Lower lobe of right lung (tissue), 2 donors: ENCODE results near the gene MAPT. TPM values are rescaled to one million over a fixed set of nuclear protein-coding genes. Genes with fewer than 3 reads are reported as not detected.

Experiments
- ATAC-seq, 2 donors: fragments of 200-7000 bp; cut with Tn5 transposase; one replicate each; pipeline ENCODE4 v1.9.1; 2020 to 2022; ENCODE audit warnings: mild to moderate bottlenecking in 2 of 2, moderate library complexity in 2 of 2
- DNase-seq: peaks from one replicate; pipeline ENCODE4 v3.0.0-alpha.2; 2020
- H3K27ac ChIP-seq: fragments of 200-600 bp; one replicate; pipeline ENCODE4 v1.8.0; 2022
- H3K27me3 ChIP-seq: fragments of 200-600 bp; one replicate; pipeline ENCODE4 v1.8.0; 2022; ENCODE audit warnings: low read depth
- H3K36me3 ChIP-seq: fragments of 200-600 bp; one replicate; pipeline ENCODE4 v1.8.0; 2022; ENCODE audit warnings: mild to moderate bottlenecking
- H3K4me1 ChIP-seq: fragments of 200-600 bp; one replicate; pipeline ENCODE4 v1.8.0; 2022
- H3K4me3 ChIP-seq: fragments of 200-600 bp; one replicate; pipeline ENCODE4 v1.8.0; 2022; ENCODE audit warnings: mild to moderate bottlenecking
- H3K9me3 ChIP-seq: fragments of 200-600 bp; one replicate; pipeline ENCODE4 v1.8.0; 2022
- intact Hi-C: fragments of 100-400 bp; cut with DNase I; formaldehyde crosslinking; loops from one replicate; pipeline ENCODE4 v1.11.0; 2022
- total RNA-seq: library from RNA; stranded (reverse); fragmentation: NEBNext Ultra II Directional; extraction: Animal tissue kit (Norgen Biotek cat#: 25700); gene quantifications from one replicate; pipeline ENCODE4 v1.2.1, GENCODE V29; 2021
- TF ChIP-seq, protein P1 (sequence below): fragments of 200-600 bp; IDR thresholded peaks from one replicate; pipeline ENCODE4 v1.8.0; 2022; ENCODE audit warnings: antibody characterized with exemption, mild to moderate bottlenecking
- donor health status: DM: no; HTN: yes; CAD: no; lungs with severe emphysema.

MAPT gene
- total RNA-seq, 1 donor from 2014 or later, result 5.5 TPM

GRCh38 chr17:46035112-46035818 lies 140.9 kb downstream of the MAPT start:
- ATAC-seq, result no peak
- DNase-seq, result no peak
- no peaks in the 10 kb centered on the region for H3K27me3 ChIP-seq
- TF ChIP-seq, protein P1, sequence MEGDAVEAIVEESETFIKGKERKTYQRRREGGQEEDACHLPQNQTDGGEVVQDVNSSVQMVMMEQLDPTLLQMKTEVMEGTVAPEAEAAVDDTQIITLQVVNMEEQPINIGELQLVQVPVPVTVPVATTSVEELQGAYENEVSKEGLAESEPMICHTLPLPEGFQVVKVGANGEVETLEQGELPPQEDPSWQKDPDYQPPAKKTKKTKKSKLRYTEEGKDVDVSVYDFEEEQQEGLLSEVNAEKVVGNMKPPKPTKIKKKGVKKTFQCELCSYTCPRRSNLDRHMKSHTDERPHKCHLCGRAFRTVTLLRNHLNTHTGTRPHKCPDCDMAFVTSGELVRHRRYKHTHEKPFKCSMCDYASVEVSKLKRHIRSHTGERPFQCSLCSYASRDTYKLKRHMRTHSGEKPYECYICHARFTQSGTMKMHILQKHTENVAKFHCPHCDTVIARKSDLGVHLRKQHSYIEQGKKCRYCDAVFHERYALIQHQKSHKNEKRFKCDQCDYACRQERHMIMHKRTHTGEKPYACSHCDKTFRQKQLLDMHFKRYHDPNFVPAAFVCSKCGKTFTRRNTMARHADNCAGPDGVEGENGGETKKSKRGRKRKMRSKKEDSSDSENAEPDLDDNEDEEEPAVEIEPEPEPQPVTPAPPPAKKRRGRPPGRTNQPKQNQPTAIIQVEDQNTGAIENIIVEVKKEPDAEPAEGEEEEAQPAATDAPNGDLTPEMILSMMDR, result no peak
- H3K4me3 ChIP-seq, result no peak overlapping the region
- no peak overlapping the region for H3K27ac ChIP-seq
- intact Hi-C loops, result no loop called here
- peaks cover 100% of the 10 kb centered on the region for H3K36me3 ChIP-seq
- H3K9me3 ChIP-seq, result no peaks in the 10 kb centered on the region
- peaks cover 10% of the 10 kb centered on the region for H3K4me1 ChIP-seq

DNA sequence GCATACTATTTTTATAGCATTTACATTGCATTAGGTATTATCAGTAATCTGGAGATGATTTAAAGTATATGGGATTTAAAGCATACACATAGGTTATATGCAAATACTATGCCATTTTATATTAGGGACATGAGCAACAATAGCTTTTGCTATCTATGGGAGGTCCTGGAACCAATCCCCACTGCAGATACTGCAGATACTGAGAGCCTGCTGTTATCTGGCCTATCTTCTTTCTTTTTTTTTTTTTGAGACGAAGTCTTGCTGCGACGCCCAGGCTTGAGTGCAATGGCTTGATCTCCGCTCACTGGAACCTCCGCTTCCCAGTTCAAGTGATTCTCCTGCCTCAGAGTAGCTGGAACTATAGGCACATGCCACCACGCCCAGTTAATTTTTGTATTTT lies 142.1 kb downstream of the MAPT start:
- Histone ChIP-seq H3K4me1 (peaks cover 10% of the 10 kb centered on the region), H3K4me3 (no peak overlapping the region), H3K27ac (no peak overlapping the region), H3K36me3 (peaks cover 95% of the 10 kb centered on the region), H3K9me3 (no peaks in the 10 kb centered on the region), H3K27me3 (no peaks in the 10 kb centered on the region)
- no peak for DNase-seq
- intact Hi-C loops, result no loop called here
- no peak for ATAC-seq
- TF ChIP-seq, protein P1, result no peak

DNA sequence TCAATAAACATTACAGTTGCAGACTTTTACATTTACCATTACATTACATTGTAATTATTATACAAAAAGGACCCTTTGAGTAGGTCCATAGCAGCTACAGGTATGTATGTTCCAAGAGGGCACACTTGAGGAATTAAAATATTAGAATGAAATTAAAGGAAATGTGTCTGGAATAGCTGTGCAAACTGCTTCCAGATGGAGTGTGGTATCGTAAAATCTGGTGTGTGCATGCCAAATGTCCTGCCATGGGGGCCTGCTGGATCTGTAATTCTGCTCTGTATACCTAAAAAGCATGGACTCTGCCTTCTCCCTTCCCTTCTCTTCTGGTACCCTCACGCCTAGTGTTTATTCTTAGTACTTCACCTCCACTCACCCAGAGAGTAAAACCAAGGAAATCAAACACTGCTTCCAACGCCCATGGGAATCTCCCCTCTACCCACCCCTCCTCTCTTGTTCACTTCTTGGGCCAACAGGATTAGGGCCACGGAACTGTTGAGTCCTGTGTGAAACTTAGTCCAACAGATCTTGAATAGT lies 143.4 kb downstream of the MAPT start:
- intact Hi-C loops, result no loop called here
- ATAC-seq (peak; percentile 33 to 45), DNase-seq (no peak)
- Histone ChIP-seq H3K27me3 (no peaks in the 10 kb centered on the region), H3K4me1 (peaks cover 10% of the 10 kb centered on the region), H3K9me3 (no peaks in the 10 kb centered on the region), H3K36me3 (peaks cover 92% of the 10 kb centered on the region), H3K27ac (no peak overlapping the region), H3K4me3 (no peak overlapping the region)
- TF ChIP-seq, protein P1, result no peak

DNA sequence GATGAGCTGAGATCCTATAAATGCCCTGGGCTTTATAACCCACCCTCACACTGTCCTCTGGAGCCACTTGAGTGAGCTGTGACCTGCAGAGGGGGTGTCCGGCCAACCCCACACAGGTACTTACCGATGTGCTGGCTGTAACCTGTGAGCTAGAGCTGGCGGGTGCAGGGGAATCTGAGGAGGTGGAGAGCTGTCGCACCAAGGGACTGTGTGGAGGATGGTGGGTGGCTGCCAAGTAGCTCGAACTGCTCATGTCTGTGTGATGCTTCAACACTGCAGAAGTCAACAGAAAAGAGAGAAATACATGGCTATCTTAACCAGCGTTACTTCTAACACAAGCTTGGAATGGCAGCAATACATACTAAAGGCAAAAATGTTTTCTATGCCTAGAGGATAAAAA lies 144.1 kb downstream of the MAPT start:
- H3K27ac ChIP-seq, result no peak overlapping the region
- TF ChIP-seq, protein P1, result no peak

GRCh38 chr17:46038937-46039336 lies 144.6 kb downstream of the MAPT start:
- Histone ChIP-seq H3K27ac (no peak overlapping the region), H3K9me3 (no peaks in the 10 kb centered on the region), H3K4me3 (no peak overlapping the region), H3K4me1 (peaks cover 22% of the 10 kb centered on the region), H3K36me3 (peaks cover 90% of the 10 kb centered on the region), H3K27me3 (no peaks in the 10 kb centered on the region)
- ATAC-seq (no peak), DNase-seq (no peak)
- TF ChIP-seq, protein P1, result no peak
- intact Hi-C loops, result no loop called here

More for the DNA sequence above, 144.1 kb downstream of the MAPT start:
- Histone ChIP-seq H3K4me1 (peaks cover 16% of the 10 kb centered on the region), H3K4me3 (no peak overlapping the region), H3K27me3 (no peaks in the 10 kb centered on the region), H3K9me3 (no peaks in the 10 kb centered on the region), H3K36me3 (peaks cover 92% of the 10 kb centered on the region)
- DNase-seq (no peak), ATAC-seq (peak in 1 of 2 donors; percentile 45)
- intact Hi-C loops, result no loop called here
